ENCODE results near the gene GPRC6A.

DNA sequence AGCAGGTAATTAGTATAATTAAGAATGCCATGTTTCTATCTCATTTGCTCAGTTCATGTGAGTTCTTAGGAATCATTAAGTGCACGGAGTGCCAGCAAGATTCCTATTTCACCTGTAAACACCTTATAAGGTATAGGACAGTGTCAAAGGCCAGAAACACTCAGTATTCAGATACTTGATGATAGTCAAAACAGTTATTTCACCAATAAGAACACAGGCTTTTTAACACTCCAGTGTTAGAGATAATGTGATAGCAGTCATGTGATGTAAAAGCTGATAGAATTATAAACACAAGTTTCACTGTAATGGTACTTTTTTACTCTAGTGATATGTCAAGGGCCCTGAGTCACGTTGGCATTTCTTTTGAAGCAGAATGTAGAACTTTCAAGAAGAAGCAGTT is at the start of gene GPRC6A:
- TF ChIP-seq, protein P1, sequence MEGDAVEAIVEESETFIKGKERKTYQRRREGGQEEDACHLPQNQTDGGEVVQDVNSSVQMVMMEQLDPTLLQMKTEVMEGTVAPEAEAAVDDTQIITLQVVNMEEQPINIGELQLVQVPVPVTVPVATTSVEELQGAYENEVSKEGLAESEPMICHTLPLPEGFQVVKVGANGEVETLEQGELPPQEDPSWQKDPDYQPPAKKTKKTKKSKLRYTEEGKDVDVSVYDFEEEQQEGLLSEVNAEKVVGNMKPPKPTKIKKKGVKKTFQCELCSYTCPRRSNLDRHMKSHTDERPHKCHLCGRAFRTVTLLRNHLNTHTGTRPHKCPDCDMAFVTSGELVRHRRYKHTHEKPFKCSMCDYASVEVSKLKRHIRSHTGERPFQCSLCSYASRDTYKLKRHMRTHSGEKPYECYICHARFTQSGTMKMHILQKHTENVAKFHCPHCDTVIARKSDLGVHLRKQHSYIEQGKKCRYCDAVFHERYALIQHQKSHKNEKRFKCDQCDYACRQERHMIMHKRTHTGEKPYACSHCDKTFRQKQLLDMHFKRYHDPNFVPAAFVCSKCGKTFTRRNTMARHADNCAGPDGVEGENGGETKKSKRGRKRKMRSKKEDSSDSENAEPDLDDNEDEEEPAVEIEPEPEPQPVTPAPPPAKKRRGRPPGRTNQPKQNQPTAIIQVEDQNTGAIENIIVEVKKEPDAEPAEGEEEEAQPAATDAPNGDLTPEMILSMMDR (IDR thresholded peaks at IDR 0.05; ENCODE audit: low read depth, low read length, poor library complexity, severe bottlenecking): no peak
- no peak for TF ChIP-seq EZH2phosphoT487 (IDR thresholded peaks at IDR 0.05; ENCODE audit: borderline replicate concordance, low read length)
